OCI-LY7 (cell line): Measurements from ENCODE around the gene NDRG2. TPM values are rescaled to one million over a fixed set of nuclear protein-coding genes. Genes with fewer than 3 reads are reported as not detected.
A peak's percentile ranks its signal among the peaks of the same experiment; 100 is the strongest.

Source experiments
- BruUV-seq: library from RNA; stranded (reverse); fragments of 400-500 nt; replicated peaks from 2 replicates; lab custom pipeline; 2021; lab: Mats Ljungman, UMichigan
- CTCF ChIA-PET: fragments of 300-600 bp; sonication (Branson Sonifier 250); formaldehyde crosslinking; loops from one replicate; lab custom pipeline; 2022; ENCODE audit warnings: antibody characterized with exemption; ENCODE audit not compliant: unreplicated experiment; lab: Charles Lee
- POLR2A ChIA-PET: fragments of 300-600 bp; sonication (Branson Sonifier 250); formaldehyde crosslinking; loops from one replicate; lab custom pipeline; 2022; ENCODE audit warnings: antibody characterized with exemption; lab: Charles Lee
- DNase-seq: peaks from one replicate; pipeline ENCODE4 v3.0.0-alpha.2; 2015; ENCODE audit warnings: low spot score
- H2AFZ ChIP-seq: fragments of 200-600 bp; sonication (generic), shearing (Covaris generic); 2 replicates; pipeline ENCODE4 v1.6.1; 2014; ENCODE audit warnings: mild to moderate bottlenecking, antibody characterized with exemption, low read length, moderate library complexity
- H3K27ac ChIP-seq: fragments of 200-600 bp; sonication (generic); 2 replicates; pipeline ENCODE4 v1.5.1; 2014; ENCODE audit warnings: mixed run types, low read depth, mild to moderate bottlenecking, moderate library complexity, low read length, inconsistent platforms; ENCODE audit not compliant: poor library complexity, severe bottlenecking
- H3K36me3 ChIP-seq: fragments of 200-600 bp; sonication (generic); 2 replicates; pipeline ENCODE4 v1.6.1; 2014; ENCODE audit warnings: mild to moderate bottlenecking, antibody characterized with exemption, low read length, moderate library complexity, mixed read lengths; ENCODE audit not compliant: insufficient read depth
- H3K4me1 ChIP-seq: fragments of 200-600 bp; sonication (generic); 2 replicates; pipeline ENCODE4 v1.5.1; 2014; ENCODE audit warnings: mild to moderate bottlenecking, low read length; ENCODE audit not compliant: insufficient read depth, poor library complexity, severe bottlenecking
- H3K4me2 ChIP-seq: fragments of 200-600 bp; sonication (generic); 2 replicates; pipeline ENCODE4 v1.6.1; 2014; ENCODE audit warnings: mild to moderate bottlenecking, low read length
- H3K4me3 ChIP-seq: fragments of 200-600 bp; sonication (generic); 2 replicates; pipeline ENCODE4 v1.5.1; 2014; ENCODE audit warnings: mild to moderate bottlenecking, low read depth, low read length; ENCODE audit not compliant: poor library complexity, severe bottlenecking
- H3K79me2 ChIP-seq: fragments of 200-600 bp; sonication (generic); 2 replicates; pipeline ENCODE4 v1.6.1; 2016; ENCODE audit warnings: low read depth, mild to moderate bottlenecking, low read length, moderate library complexity, mixed read lengths; ENCODE audit not compliant: insufficient read depth
- H3K9me2 ChIP-seq: fragments of 200-600 bp; sonication (generic); 2 replicates; pipeline ENCODE4 v1.6.1; 2016; ENCODE audit warnings: mild to moderate bottlenecking, low read length, mixed read lengths; ENCODE audit not compliant: insufficient read depth
- H3K9me3 ChIP-seq: fragments of 200-600 bp; sonication (generic); 2 replicates; pipeline ENCODE4 v1.6.1; 2014; ENCODE audit warnings: mild to moderate bottlenecking, mixed run types, low read length, mixed read lengths
- H4K20me1 ChIP-seq: fragments of 200-600 bp; sonication (generic); 2 replicates; pipeline ENCODE4 v1.6.1; 2014; ENCODE audit warnings: mild to moderate bottlenecking, antibody characterized with exemption, low read length, moderate library complexity, mixed read lengths; ENCODE audit not compliant: insufficient read depth
- EZH2phosphoT487 ChIP-seq: fragments of 200-600 bp; sonication (generic); IDR thresholded peaks from 2 replicates; pipeline ENCODE4 v1.6.1; 2018; ENCODE audit warnings: low read depth, borderline replicate concordance, mild to moderate bottlenecking, mixed run types, antibody characterized with exemption, low read length, moderate library complexity, mixed read lengths
- intact Hi-C: fragments of 100-400 bp; cut with micrococcal nuclease; formaldehyde crosslinking; loops from one replicate; pipeline ENCODE4 v1.10.0; 2022; ENCODE audit not compliant: unreplicated experiment
- total RNA-seq, 2 experiments: library from RNA; depleted of rRNA in 1 of 2; stranded (reverse); fragments of >200 nt in 1 of 2; shearing (Covaris generic) in 1 of 2; gene quantifications; 2 replicates each; pipeline ENCODE4 v1.2.3, GENCODE V29; 2014 to 2022
- TF ChIP-seq, protein P1 (sequence below): fragments of 200-600 bp; sonication (generic); conservative IDR thresholded peaks from 2 replicates; pipeline ENCODE4 v1.5.1; 2014; ENCODE audit warnings: mild to moderate bottlenecking, antibody characterized with exemption, low read length, moderate library complexity, mixed read lengths

NDRG2 gene
- total RNA-seq, 2 experiments from 2014 or later, result not detected

DNA sequence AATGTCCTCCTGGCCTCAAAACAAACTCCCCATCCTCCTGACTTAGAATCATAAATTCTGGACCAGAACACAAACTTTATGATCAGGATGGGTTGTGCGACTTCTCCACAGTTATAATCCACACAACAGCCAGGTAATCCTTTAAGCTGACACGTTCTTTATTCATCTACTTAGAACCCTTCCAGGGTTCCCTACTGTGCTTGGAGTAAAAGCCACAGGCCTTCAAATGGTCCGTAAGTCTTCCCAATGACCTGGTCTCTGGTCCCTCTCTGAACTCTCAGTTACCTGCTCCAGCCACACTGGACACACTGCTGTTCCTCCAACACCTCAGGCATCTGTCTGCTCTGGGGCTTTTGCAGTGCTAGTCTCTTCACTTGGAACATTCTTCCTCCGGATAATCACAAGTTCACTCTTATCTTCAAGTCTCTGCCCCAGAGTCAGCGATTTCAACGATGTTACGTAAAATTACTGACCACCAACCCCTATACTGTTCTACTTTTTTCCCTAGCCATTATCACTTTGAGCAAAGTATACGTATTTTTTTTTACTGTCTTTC lies 15.6 kb upstream of the NDRG2 start:
- H3K4me3 ChIP-seq, result no peak overlapping the region
- no peak for DNase-seq
- H3K36me3 ChIP-seq, result no peaks in the 10 kb centered on the region
- ChIA-PET POLR2A (interaction anchor here (0.7 to 1.7 kb wide), 3 partner anchors 26 to 36 kb away, joined by 3 to 4 read pairs (median 4); no protein-coding TSS in a partner anchor), CTCF (interaction anchor here (1.0 kb wide), 1 partner anchor 25 kb away, joined by 3 read pairs; no protein-coding TSS in a partner anchor)
- H4K20me1 ChIP-seq, result no peaks in the 10 kb centered on the region
- no peak overlapping the region for H3K27ac ChIP-seq
- no peaks in the 10 kb centered on the region for H3K79me2 ChIP-seq
- no peak for TF ChIP-seq EZH2phosphoT487
- TF ChIP-seq, protein P1, sequence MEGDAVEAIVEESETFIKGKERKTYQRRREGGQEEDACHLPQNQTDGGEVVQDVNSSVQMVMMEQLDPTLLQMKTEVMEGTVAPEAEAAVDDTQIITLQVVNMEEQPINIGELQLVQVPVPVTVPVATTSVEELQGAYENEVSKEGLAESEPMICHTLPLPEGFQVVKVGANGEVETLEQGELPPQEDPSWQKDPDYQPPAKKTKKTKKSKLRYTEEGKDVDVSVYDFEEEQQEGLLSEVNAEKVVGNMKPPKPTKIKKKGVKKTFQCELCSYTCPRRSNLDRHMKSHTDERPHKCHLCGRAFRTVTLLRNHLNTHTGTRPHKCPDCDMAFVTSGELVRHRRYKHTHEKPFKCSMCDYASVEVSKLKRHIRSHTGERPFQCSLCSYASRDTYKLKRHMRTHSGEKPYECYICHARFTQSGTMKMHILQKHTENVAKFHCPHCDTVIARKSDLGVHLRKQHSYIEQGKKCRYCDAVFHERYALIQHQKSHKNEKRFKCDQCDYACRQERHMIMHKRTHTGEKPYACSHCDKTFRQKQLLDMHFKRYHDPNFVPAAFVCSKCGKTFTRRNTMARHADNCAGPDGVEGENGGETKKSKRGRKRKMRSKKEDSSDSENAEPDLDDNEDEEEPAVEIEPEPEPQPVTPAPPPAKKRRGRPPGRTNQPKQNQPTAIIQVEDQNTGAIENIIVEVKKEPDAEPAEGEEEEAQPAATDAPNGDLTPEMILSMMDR, result peak; percentile 29; the same call in 1 of the 2 replicates
- no peak overlapping the region for H3K4me2 ChIP-seq
- H3K9me2 ChIP-seq, result no peaks in the 10 kb centered on the region
- intact Hi-C loops, result loop anchor here (2.0 kb wide), 2 partner anchors 26 to 70 kb away; no protein-coding TSS in a partner anchor
- H3K4me1 ChIP-seq, result no peaks in the 10 kb centered on the region
- H3K9me3 ChIP-seq, result no peaks in the 10 kb centered on the region
- H2AFZ ChIP-seq, result no peak overlapping the region
- no TSS peak for BruUV-seq

DNA sequence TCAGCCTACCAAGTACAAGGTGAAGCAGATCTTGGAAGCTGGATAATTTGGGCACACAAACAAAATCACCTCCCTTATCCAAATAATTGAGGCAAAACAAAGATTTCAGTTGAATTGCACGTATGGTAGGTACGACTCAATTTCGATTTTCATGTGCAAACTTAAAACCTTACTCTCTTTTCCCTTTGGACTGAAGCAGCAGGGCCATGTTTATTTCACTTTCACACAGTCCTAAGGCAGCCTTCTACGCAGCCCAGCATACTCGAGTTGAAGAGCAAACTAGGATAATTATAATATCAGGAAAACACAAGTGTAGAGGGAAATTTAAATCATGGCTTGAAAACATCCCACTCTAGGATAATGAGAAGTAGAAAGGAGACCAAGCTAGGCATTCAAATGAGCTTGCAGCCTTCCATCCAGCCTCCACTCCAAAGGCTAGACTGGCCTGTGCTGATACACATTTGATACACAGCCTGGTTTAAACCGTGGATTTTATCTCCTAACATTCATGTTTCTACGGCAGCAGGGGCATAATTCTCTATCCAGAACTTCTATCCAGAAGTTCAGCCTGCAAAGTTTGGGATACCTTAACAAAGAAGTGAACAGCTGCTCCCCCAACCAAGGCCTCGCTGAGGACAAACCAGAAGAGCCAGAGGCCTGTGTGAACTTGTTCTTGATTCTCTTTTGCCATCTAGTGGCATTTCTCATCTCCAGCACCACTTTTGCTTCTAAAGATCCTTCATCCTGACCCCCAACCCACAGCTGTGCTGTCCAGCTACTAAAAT lies 14.9 kb upstream of the NDRG2 start:
- H4K20me1 ChIP-seq, result no peaks in the 10 kb centered on the region
- peak overlapping the region; percentile 57; the same call in 1 of the 2 replicates for H2AFZ ChIP-seq
- H3K4me3 ChIP-seq, result no peak overlapping the region
- peak; percentile 47 for DNase-seq
- TF ChIP-seq EZH2phosphoT487, result no peak
- TF ChIP-seq, protein P1, result peak; percentile 76
- POLR2A ChIA-PET, result interaction anchor here (0.6 to 1.7 kb wide), 4 partner anchors 26 to 35 kb away, joined by 3 to 4 read pairs (median 4); no protein-coding TSS in a partner anchor
- intact Hi-C loops, result loop anchor here (2.0 kb wide), 2 partner anchors 25 to 69 kb away; no protein-coding TSS in a partner anchor
- no peaks in the 10 kb centered on the region for H3K36me3 ChIP-seq
- no peaks in the 10 kb centered on the region for H3K4me1 ChIP-seq
- BruUV-seq, result no TSS peak
- H3K4me2 ChIP-seq, result no peak overlapping the region
- H3K9me2 ChIP-seq, result no peaks in the 10 kb centered on the region
- CTCF ChIA-PET, result interaction anchor here (0.6 to 1.0 kb wide), 2 partner anchors 25 to 68 kb away, joined by 3 read pairs; no protein-coding TSS in a partner anchor
- H3K27ac ChIP-seq, result no peak overlapping the region
- no peaks in the 10 kb centered on the region for H3K79me2 ChIP-seq
- H3K9me3 ChIP-seq, result no peaks in the 10 kb centered on the region
